ENCODE results near the gene HBEGF. TPM values are rescaled to one million over a fixed set of nuclear protein-coding genes. Genes with fewer than 3 reads are reported as not detected.

Gene HBEGF
- total RNA-seq, 1 experiment from 2014 or later = 6.1 TPM

DNA sequence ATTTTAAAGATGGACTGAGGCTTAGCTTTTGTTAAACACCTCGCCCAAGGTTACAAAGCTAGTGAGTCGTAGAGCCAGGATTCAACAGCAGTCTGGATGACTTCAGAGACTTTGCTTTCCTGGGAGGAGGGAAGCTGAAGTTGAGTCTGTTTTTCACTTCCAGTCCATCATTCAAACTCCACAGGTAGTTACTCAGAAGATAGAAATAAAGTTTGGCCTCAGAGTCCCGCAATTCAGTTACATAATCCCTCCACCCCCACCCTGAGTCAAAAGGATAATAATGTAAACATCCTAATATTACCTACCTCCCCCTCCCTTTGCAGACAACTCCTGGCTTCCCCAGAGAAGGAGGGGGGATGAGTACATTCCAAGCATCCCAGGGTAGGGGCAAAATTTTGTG is 8.1 kb downstream of the HBEGF start:
- no peak for DNase-seq (ENCODE audit: extremely low read depth, low read depth)

DNA sequence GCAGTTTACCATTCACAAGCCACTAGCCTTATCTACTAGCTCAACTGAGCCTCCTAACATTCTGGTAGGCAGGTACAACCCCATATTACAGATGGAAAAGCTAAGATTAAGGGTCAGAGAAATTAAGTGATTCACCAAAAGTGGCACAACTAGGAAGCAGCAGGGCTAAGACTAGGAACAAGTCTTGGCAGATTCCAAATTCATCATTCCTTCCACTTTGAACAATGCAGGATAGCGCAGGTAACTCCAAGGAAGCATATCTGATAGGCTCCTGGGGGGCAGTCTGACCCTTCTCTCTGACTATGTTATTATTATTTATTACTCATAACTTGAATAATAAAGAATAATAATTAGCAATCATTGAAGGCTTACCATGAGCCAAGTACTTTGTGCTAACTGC is 8.5 kb downstream of the HBEGF start:
- no peak for DNase-seq (ENCODE audit: extremely low read depth, low read depth)

DNA sequence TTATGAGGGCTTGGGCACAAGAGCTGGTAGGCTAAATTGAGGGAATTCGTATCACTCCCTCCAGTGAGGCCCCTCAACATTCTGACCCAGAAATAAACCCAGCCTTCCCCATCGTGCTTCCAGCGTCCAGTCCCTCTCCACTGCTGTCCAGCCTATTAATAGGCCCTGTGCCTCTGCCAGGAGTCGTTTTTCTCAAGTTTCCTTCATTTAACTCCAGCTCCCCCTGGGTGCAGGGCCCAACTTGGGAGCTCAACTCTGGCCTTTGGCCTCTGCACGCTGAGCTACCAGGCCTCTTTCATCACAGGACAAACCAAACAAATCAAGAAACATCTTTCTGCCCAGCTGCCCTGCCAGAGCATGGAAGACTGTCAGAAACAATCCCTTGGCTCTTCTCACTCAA is 10.0 kb downstream of the HBEGF start:
- DNase-seq (ENCODE audit: extremely low read depth, low read depth) = no peak

DNA sequence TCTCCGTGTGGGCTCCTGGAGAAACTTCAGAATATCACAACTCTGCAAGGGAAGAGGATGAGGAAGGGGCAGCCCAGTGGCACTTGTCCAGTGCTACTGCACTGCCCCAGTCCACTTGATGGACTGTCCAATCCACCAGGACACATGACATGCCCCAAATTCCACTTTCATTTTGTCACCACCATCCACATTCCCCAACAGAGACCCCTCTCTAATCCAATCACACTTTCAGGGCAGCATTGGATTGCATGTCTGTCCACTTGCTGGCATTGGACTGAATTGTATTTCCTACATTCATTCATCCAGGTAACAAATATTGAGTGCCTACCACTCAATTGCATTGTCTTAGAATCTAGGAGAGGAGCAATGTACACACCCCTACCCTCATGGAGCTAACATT is 14.8 kb downstream of the HBEGF start:
- no peak for DNase-seq (ENCODE audit: extremely low read depth, low read depth)

DNA sequence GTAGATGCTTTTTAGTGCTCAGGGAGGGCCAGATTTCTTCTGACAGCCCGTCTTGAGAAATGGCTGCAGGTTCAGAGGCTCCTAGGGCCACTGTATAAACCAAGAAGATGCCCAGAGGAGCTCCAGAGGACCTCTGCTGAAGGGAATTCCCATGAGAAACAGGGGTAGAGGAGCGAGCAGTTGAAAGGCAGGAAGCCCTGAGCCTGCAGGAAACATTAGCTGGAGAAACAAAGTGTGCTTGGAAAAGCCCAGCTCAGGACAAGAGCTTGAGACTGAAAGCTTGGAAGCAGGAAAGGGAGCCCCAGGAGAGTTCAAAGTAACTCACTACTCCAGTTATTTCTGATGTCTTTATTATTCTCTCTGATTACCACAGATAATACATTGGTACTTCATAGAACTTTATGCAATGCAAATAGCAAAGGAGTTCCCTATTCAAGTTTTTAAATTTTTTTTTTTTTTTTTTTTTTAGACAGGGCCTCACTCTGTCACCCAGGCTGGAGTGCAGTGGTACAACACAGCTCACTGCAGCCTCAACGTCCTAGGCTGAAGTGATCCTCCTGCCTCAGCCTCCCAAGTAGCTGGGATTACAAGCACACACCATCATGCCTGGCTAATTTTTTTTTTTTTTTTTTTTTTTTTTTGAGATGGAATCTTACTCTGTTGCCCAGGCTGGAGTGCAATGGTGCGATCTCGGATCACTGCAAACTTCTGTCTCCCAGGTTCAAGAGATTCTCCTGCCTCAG is 16.5 kb downstream of the HBEGF start:
- no peak for DNase-seq (ENCODE audit: extremely low read depth, low read depth)

DNA sequence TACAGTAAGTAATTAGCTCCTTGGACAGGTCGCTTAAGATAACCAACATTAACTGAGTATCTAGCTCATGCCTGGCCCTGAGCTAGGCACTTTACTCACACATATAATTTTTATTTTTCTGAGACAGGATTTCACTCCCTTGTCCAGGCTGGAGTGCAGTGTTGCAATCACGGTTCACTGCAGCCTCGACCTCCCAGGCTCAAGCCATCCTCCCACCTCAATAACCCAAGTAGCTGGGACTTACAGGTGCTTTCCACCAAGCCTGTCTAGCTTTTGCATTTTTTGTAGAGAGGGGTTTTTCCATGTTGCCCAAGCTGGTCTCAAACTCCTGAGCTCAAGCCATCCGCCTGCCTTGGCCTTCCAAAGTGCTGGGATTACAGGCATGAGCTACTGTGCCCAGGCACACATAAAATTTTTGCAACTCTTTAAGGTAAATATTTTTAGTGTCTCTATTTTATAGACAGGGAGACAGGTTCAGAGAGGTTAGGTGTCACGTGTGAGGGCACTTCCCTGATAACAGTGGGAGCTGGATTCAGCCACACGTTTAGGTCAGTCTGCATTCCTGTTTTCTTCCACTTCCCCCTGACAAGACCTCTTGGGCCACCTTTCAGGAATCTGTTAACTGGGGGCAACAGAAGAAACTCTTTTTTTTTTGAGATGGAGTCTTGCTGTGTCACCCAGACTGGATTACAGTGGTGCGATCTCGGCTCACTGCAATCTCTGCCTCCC is 18.2 kb downstream of the HBEGF start:
- DNase-seq (ENCODE audit: extremely low read depth, low read depth) = no peak

DNA sequence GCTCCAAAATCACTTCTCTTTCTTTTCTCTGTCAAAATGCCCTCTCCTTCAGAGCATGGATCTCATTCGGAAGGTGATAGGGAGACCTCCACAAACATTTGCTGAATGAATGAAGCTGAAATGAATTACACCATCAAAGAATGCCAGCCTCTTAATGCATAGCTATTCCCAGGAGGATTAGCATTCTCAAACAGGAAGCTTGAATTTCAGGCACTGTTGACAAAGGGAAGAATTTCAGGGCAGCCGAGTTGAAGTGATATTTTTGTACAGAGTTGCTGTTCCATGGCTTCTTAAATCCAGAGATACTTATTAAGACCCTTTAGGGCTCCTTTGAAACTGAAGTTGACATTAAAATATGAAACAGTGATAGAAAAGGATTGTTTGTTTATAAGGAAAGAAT is 18.8 kb downstream of the HBEGF start:
- DNase-seq (ENCODE audit: extremely low read depth, low read depth) = no peak

DNA sequence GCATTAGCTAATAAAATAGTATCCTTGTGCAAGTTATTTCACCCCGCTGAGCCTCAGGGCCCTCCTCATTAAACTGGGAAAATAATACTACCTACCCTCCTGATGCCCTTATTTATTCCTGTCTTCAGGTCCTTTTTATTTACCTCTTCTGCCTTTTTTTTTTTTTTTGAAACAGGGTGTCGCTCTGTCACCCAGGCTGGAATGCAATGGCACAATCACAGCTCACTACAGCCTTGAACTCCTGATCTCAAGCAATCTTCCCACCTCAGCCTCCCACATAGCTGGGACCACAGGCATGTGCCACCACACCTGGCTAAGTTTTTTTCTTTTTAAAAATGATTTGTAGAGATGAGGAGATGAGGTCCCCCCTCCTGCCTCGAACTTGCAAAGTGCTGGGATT is 20.9 kb downstream of the HBEGF start:
- no peak for DNase-seq (ENCODE audit: extremely low read depth, low read depth)

DNA sequence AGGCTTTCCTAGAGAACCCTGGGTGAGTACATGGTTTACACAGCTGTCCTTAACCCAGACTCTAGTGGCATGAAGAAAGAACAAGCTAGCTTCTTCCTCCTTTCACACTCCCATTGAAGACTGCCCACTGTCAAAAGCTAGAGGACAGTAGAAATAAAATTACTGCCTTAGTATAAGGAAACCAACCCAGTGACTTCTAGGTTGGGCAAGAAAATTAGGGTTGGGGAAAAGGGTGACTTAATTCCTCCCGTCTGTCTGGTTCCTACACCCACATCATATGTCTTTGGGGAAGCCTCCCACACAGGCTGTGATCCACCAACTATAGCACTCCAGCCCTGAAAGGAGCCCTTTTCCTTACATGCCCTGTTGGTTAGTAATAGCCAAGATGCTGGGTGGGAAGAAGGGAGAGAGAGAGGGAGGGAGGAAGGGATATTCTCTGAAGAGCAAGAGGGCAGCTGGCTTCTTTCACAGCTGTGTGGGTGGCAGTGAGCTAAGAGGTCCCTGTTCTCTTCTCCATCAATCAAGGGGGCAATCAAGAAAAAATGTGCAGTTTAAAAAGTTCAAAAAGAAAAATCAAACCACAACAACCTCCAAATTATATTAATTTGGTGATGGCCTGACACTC is 21.7 kb downstream of the HBEGF start:
- no peak for DNase-seq (ENCODE audit: extremely low read depth, low read depth)

DNA sequence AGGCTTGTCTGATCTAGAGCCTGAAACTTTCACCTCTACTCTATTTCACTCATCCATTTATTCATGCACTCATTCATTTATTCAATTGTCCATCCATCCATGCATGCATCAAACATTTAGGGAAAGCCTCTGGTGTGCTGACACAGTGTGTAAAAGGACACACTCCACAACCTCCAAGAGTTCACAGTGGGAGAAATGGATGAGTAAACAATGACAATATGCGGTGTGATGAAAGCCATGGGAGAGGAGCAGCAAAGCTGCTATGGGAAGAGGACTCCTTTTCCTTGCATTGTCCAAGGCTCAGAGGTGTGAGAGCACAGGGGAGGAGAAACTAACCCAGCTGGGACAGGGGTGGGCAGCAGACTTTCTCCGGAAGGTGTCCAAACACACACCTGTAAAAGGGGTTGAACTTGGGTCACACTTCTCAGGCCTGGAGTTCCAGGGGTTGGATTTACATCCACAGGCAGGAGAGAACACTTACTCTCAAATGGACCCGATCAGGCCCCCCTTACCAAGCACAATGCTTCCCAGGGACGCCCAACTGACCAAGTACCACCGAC is 22.3 kb downstream of the HBEGF start:
- no peak for DNase-seq (ENCODE audit: extremely low read depth, low read depth)

DNA sequence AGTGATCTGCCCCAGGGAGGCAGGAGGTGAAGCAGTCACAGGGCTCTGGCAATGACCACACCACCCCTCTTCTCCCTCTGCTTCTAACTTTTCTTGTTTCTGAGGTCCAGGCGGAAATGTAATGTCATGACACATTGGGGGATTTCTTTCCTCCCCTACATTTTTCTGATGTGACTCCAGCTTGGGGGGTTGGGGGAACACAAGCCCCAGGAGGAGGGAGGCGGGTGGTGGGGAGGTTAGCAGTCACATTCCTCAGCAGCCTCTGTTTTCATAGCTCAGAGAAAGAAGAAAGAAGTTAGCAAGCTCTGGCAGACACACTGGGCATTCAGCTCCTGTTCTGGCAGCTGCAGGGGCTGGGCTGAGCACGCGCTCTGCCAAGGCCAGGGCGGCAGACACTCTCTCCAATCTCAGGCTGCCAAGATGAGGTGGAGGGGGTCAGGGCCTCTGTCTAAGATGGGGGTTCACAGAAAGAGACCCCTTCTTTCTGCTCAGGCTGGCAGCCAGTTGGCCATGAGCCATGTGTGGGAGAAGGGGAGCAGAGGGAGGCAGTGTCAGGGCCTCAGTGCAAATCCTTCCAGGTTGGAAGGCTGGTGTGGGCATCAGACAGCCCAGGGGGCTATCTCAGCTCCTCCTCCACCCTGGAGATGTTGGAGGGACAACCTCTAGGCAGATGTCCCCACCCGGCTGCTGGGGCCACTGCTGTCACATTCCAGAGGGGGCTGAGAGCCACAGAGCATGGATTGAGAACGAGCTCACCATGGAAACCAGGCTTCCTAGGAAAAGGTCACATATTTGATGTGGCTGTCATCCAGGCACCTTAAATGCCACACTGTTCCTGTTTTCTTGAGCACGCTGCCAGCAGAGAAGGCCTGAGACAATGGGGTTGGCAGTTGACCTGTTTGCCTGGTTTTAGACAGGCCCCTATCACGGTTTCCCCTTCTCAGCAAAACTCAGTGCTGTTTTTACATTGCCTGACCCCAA is 23.4 kb downstream of the HBEGF start:
- DNase-seq (ENCODE audit: extremely low read depth, low read depth) = no peak

DNA sequence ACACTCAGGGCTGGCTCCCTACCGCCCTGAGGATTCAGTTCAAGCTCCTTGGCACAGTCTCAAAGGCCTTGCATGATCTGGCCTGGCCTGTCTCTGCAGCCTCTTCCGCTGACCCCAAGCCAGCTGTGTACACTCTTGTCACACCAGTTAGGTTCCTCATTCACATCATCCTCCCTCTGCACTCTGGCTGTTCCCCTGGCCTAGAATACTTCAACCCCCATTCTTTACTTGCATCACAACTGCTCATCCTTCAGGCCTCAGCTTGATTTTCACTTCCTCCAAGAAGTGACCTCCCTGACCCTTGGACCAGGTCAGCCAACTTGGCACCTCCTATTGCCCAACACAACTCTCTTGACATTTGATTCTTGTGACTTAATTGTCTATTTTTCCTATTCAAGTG is 24.6 kb downstream of the HBEGF start:
- no peak for DNase-seq (ENCODE audit: extremely low read depth, low read depth)

DNA sequence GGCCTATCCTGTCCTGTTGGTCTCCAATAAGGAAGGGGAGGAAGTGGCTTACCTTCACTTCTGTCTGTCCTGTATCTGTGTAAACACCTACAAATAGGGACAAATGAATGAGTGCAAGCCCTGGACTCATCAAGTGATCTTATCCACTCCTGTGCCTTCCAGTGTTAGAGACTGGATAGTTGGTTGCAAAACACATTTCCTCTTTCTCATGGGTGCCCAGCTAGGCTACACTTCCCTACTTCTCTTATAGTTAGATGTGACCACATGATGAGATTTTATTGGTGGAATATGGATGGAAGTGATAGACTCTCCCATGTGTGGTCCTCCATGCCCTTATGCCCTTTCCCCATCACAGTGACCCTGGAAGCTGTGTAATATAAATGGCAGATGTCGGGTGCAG is 26.6 kb downstream of the HBEGF start:
- no peak for DNase-seq (ENCODE audit: extremely low read depth, low read depth)

DNA sequence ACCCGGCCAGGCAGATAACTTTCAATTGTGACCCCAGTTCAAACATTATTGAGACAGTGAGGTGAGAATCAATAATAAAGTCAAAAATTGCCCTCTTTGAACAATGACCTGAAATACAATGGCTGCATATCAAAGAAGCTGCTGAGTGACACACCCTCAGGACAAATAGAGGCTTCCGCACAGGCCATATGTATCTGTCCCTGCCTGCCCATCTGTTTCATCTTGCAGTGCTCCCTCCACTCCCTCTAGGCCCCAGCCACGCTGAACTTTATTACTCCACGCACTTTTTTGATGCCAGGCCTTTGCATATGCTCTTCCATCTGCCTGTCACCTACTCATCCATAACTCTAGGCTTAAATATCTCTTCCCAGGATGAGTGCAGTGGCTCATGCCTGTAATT is 27.6 kb downstream of the HBEGF start:
- DNase-seq (ENCODE audit: extremely low read depth, low read depth) = no peak

DNA sequence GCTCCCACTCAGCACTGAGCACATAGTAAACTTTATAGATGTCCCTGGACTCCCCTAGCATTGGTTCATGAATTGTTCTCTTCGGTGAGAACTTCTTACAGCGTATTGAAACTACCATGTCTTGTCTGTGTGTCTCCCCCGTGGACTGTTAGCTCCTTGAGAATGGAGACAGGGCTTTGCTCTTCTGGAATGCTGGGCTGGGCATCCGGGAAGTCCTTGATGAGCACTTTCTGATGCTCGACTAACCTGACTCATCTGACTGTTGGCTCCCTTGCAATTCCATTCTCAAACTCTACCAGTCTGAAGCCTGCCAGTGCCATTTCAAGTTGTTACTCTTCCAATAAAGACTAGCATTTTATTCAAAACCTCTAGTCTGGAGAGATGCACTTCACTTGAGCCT is 28.5 kb downstream of the HBEGF start:
- no peak for DNase-seq (ENCODE audit: extremely low read depth, low read depth)

DNA sequence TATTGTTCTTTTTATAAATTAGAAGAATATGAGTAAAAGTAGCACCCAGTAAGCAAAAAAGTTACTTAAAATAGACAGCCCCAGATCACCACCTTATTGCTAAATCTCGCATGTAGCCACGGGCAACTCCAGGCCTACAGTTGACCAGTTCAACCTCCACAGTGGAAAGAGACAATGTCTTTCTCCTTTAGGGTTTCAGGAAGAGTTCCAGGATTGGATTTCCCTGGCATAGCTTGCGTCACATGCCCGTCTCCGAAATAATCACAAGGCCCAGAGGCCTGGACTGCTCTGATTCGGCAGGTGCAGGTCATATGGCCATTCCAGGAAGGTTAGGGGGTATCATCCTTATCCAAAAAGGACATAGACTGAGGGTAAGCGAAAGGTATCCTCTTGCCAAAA is 33.6 kb downstream of the HBEGF start:
- no peak for DNase-seq (ENCODE audit: extremely low read depth, low read depth)

DNA sequence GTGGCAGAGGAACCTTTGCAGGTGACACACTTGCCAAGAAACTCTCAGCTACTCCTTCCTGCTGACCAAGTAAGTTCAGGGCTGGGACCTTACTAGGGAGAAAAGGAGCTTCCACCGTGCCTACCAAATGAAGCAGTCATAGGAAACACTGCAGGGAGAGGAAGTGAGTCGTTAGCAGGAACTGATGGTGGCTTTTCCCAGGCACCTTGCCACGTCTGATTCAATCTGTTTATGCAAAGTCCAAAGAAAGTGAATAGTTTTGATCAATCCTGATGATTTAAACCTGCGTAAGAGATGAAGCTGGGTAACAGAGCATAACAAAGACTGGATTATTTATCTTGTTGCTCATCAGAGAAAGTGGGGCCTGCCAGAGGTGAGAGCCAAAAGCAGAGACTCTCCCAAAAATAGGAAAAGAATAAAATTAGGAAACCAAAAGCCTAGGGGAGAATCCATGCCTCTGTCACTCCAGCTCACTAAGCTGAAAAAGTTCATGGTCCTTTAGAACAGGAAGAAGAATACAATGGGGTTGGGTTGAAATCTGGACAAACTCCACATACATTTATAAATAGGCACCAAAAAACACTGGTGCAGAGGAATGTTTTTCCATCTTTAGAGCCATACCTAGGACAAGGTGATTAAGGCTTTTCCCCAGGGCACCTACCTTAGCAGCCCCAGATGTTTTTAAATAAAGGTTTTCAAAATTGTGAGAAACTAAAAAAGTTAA is 34.2 kb downstream of the HBEGF start:
- no peak for DNase-seq (ENCODE audit: extremely low read depth, low read depth)

DNA sequence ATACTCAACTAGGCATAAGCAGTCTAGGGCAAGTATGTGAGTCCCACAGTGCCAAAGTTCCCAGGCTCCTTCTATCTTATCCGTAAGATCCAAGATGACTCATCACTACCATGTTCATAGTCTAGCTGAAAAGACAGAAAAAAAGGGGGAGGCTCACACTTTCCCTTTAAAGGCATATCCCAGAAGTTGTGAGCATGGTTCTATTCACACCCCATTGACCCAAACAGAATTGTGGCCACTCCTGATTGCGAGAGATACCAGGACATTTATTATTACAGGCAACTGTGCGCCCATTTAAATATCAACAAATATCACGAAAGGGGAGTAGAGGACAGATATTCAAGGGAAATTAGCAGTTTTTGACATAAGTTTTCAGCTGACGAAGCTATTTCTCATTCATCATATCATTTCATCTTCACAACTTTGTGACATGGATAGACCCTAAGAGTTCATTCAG is 35.4 kb downstream of the HBEGF start:
- DNase-seq (ENCODE audit: extremely low read depth, low read depth) = no peak

DNA sequence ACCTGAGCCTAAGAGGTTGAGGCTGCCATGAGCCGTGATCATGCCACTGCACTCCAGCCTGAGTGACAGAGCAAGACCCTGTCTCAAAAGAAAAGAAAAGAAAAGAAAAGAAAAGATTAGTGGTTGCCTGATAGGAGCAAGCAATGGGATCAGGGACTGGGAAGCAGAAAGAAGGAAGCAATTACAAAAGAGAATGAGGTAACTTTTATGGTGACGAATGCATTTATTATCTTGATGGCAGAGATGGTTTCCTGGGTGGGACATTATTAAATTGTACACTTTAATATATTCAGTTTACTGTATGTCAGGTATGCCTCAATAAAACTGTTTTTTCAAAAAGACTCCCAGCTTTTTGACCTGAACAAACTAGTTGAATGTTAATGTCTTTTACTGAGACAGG is 36.0 kb downstream of the HBEGF start:
- no peak for DNase-seq (ENCODE audit: extremely low read depth, low read depth)

Data from NCI-H460 (cell line).